ENCODE data around the gene SYTL2.
"Not testable (repeated sequence)": the region's sequence is repeated elsewhere in the genome, so short reads cannot be mapped to it uniquely, and the experiment has no call there.

Gene SYTL2

GRCh38 chr11:85844439-85845123 is 33.6 kb upstream of the SYTL2 start:
- H3K27me3 ChIP-seq (ENCODE audit: insufficient read depth, low read length): no peaks in the 10 kb centered on the region
- no peaks in the 10 kb centered on the region for H3K4me1 ChIP-seq (ENCODE audit: insufficient read depth, low read length)
- H3K9me3 ChIP-seq (ENCODE audit: low read length): no peaks in the 10 kb centered on the region
- H3K4me3 ChIP-seq (ENCODE audit: low read length): no peak overlapping the region
- H2AFZ ChIP-seq (ENCODE audit: low read depth, low read length): no peak overlapping the region
- H3K36me3 ChIP-seq (ENCODE audit: insufficient read depth, low read length): no peaks in the 10 kb centered on the region

DNA sequence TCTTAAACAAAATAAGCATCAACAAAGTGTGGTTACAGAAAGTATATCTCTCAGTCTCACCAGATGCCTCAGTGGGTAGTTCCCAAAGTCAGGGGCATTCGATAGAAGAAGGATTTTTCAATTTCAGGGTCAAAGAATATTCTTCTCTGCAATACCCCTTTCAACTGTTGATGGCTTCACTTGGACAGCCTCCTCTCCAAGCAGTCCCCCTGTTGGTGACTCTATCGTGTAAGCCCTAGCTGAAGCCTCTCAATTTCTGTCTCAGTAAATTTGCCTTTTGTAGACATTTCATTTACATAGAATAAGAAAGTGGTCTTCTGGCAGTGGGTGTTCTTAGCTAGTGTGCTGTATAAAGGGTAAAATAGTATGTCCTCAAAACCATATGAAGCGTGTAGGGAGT is 33.0 kb upstream of the SYTL2 start:
- no peaks in the 10 kb centered on the region for H3K36me3 ChIP-seq (ENCODE audit: insufficient read depth, low read length)
- H3K4me1 ChIP-seq (ENCODE audit: insufficient read depth, low read length): no peaks in the 10 kb centered on the region
- no peak overlapping the region for H3K4me3 ChIP-seq (ENCODE audit: low read length)
- H3K9me3 ChIP-seq (ENCODE audit: low read length): no peaks in the 10 kb centered on the region
- H3K27me3 ChIP-seq (ENCODE audit: insufficient read depth, low read length): no peaks in the 10 kb centered on the region
- no peak overlapping the region for H2AFZ ChIP-seq (ENCODE audit: low read depth, low read length)

DNA sequence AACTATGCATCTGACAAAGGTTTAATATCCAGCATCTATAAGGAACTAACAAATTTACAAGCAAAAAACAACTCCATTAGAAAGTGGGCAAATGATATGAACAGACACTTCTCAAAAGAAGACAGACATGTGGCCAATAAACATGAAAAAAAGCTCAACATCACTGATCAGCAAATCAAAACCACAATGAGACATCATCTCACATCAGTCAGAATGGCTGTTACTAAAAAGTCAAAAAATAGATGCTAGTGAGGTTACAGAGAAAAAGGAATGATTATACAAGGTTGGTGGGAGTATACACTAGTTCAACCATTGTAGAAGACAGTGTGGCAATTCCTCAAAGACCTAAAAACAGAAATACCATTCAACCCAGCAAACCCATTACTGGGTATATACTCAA is 30.0 kb upstream of the SYTL2 start:
- H3K27me3 ChIP-seq (ENCODE audit: insufficient read depth, low read length); H3K36me3 ChIP-seq (ENCODE audit: insufficient read depth, low read length); H3K4me1 ChIP-seq (ENCODE audit: insufficient read depth, low read length); H3K4me3 ChIP-seq (ENCODE audit: low read length); H3K9me3 ChIP-seq (ENCODE audit: low read length); H2AFZ ChIP-seq (ENCODE audit: low read depth, low read length): not testable (repeated sequence)

- H3K9me3 ChIP-seq (ENCODE audit: low read length): no peaks in the 10 kb centered on the region
- H3K4me1 ChIP-seq (ENCODE audit: insufficient read depth, low read length): no peaks in the 10 kb centered on the region
- no peak overlapping the region for H2AFZ ChIP-seq (ENCODE audit: low read depth, low read length)
- H3K27me3 ChIP-seq (ENCODE audit: insufficient read depth, low read length): no peaks in the 10 kb centered on the region
- H3K36me3 ChIP-seq (ENCODE audit: insufficient read depth, low read length): no peaks in the 10 kb centered on the region
- H3K4me3 ChIP-seq (ENCODE audit: low read length): no peak overlapping the region
Measured at GRCh38 chr11:85835729-85836128, 24.8 kb upstream of the SYTL2 start.

- no peaks in the 10 kb centered on the region for H3K9me3 ChIP-seq (ENCODE audit: low read length)
- H3K4me1 ChIP-seq (ENCODE audit: insufficient read depth, low read length): no peaks in the 10 kb centered on the region
- no peak overlapping the region for H3K4me3 ChIP-seq (ENCODE audit: low read length)
- no peaks in the 10 kb centered on the region for H3K36me3 ChIP-seq (ENCODE audit: insufficient read depth, low read length)
- H3K27me3 ChIP-seq (ENCODE audit: insufficient read depth, low read length): no peaks in the 10 kb centered on the region
- H2AFZ ChIP-seq (ENCODE audit: low read depth, low read length): no peak overlapping the region
Measured at GRCh38 chr11:85835263-85835662, 24.3 kb upstream of the SYTL2 start.

DNA sequence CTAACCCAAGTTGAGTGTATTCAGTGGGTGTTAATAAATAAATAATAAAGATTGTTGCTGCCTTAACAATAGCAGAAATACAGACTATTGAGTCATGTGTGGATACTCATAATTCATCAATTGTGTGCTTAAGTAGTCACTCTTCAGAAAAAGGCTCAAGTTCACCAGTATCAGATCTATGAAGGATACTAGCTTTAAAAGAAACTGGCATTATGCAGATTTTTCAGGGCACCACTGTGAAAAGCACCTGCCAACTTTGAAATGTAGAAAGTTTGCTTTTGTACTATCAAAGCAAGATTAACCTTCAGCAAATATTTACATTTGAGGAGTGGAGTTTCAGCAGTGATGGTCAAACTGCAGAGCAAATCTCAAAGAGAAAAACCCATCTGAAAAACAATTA is 20.1 kb upstream of the SYTL2 start:
- H3K36me3 ChIP-seq (ENCODE audit: insufficient read depth, low read length): no peaks in the 10 kb centered on the region
- H3K27me3 ChIP-seq (ENCODE audit: insufficient read depth, low read length): no peaks in the 10 kb centered on the region

DNA sequence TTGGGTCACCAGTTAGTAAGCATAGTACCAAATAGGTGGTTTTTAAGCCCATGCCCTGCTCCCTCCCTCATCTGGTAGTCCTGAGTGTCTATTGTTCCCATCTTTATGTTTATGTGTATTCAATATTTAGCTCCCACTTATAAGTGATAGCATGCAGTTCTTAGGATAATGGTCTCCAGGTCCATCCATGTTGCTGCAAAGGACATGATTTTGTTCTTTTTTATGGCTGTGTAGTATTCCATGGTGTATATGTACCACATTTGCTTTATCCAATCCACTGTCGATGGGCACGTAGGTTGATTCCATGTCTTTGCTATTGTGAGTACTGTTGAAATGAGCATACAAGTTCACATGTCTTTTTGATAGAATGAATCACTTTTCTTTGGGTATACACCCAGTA is 18.2 kb upstream of the SYTL2 start:
- Histone ChIP-seq H2AFZ (ENCODE audit: low read depth, low read length) (no peak overlapping the region), H3K4me3 (ENCODE audit: low read length) (no peak overlapping the region), H3K9me3 (ENCODE audit: low read length) (no peaks in the 10 kb centered on the region), H3K36me3 (ENCODE audit: insufficient read depth, low read length) (no peaks in the 10 kb centered on the region), H3K4me1 (ENCODE audit: insufficient read depth, low read length) (peaks cover 11% of the 10 kb centered on the region), H3K27me3 (ENCODE audit: insufficient read depth, low read length) (no peaks in the 10 kb centered on the region)

More for the DNA sequence above, 20.1 kb upstream of the SYTL2 start:
- no peak overlapping the region for H3K4me3 ChIP-seq (ENCODE audit: low read length)
- H3K4me1 ChIP-seq (ENCODE audit: insufficient read depth, low read length): peaks cover 11% of the 10 kb centered on the region
- H3K9me3 ChIP-seq (ENCODE audit: low read length): no peaks in the 10 kb centered on the region
- H2AFZ ChIP-seq (ENCODE audit: low read depth, low read length): no peak overlapping the region

GRCh38 chr11:85828640-85828978 is 17.7 kb upstream of the SYTL2 start:
- H3K27me3 ChIP-seq (ENCODE audit: insufficient read depth, low read length): no peaks in the 10 kb centered on the region
- no peaks in the 10 kb centered on the region for H3K9me3 ChIP-seq (ENCODE audit: low read length)
- no peak overlapping the region for H3K4me3 ChIP-seq (ENCODE audit: low read length)
- peaks cover 11% of the 10 kb centered on the region for H3K4me1 ChIP-seq (ENCODE audit: insufficient read depth, low read length)
- no peak overlapping the region for H2AFZ ChIP-seq (ENCODE audit: low read depth, low read length)
- no peaks in the 10 kb centered on the region for H3K36me3 ChIP-seq (ENCODE audit: insufficient read depth, low read length)

DNA sequence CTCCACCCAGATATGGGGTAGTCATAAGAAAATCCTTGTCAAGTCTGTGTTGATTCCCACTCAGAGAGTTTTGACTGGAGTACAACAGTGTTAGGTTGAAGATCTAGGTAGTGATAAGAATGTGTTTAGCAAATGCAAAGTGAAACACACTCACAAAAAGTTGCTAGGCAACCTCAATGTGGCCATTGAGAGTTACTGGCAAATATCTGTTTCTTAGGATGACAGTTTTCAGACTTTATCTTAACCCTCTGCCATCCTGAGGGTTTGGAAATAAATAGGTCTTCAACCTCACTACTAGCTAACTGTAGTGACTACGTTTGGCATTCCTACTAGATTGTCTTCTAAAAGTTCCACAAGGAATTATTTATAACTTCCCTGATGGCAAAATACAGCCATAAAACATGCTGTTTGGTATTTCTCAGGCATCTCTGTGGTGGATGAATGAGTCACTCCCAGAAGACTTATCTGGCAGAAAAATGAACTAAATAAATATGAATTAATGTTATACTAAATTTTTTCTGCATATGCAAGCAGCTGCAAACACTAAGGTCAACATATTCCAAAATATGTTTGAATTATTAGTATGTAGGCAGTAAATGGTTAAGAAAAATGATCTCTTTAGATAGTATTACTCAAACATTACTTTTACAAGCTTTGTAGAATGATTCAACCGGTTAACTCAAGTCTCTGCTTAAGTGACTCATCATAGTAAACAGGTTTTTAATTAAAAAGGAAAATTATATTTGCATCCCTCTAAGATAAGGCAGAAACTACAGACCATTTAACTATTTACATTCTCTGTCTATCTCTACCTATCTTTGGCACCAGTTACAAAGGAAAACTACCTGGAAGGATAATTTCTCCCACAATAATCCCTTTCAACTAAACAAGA is 17.1 kb upstream of the SYTL2 start:
- Histone ChIP-seq H3K36me3 (ENCODE audit: insufficient read depth, low read length) (no peaks in the 10 kb centered on the region), H3K9me3 (ENCODE audit: low read length) (no peaks in the 10 kb centered on the region), H3K27me3 (ENCODE audit: insufficient read depth, low read length) (no peaks in the 10 kb centered on the region), H3K4me3 (ENCODE audit: low read length) (no peak overlapping the region), H3K4me1 (ENCODE audit: insufficient read depth, low read length) (peaks cover 11% of the 10 kb centered on the region), H2AFZ (ENCODE audit: low read depth, low read length) (no peak overlapping the region)

GRCh38 chr11:85826116-85826855 is 15.3 kb upstream of the SYTL2 start:
- H3K9me3 ChIP-seq (ENCODE audit: low read length): no peaks in the 10 kb centered on the region
- H3K4me1 ChIP-seq (ENCODE audit: insufficient read depth, low read length): peaks cover 11% of the 10 kb centered on the region
- no peak overlapping the region for H3K4me3 ChIP-seq (ENCODE audit: low read length)
- H2AFZ ChIP-seq (ENCODE audit: low read depth, low read length): no peak overlapping the region
- H3K27me3 ChIP-seq (ENCODE audit: insufficient read depth, low read length): no peaks in the 10 kb centered on the region
- no peaks in the 10 kb centered on the region for H3K36me3 ChIP-seq (ENCODE audit: insufficient read depth, low read length)

DNA sequence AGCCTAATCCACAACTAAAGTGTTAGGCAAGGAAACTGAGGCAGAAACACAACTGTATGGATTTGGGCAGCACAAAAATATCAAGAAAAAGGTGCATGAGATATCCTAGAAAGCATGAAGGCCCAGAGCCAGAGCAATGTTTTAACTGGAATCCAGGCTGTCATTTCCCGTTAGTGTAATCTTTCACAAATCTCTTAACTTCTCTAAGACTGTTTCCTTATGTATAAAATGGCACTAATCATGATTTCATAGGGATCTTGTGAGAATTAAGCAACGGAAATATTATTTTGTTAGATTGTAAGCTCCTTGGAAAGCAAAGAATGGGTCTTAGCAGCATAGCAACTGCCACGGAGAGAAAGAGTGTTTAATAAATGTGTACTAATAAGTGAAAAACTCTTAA is 14.7 kb upstream of the SYTL2 start:
- Histone ChIP-seq H2AFZ (ENCODE audit: low read depth, low read length) (no peak overlapping the region), H3K9me3 (ENCODE audit: low read length) (no peaks in the 10 kb centered on the region), H3K27me3 (ENCODE audit: insufficient read depth, low read length) (no peaks in the 10 kb centered on the region), H3K36me3 (ENCODE audit: insufficient read depth, low read length) (no peaks in the 10 kb centered on the region), H3K4me3 (ENCODE audit: low read length) (no peak overlapping the region), H3K4me1 (ENCODE audit: insufficient read depth, low read length) (peaks cover 11% of the 10 kb centered on the region)

GRCh38 chr11:85823816-85824215 is 12.9 kb upstream of the SYTL2 start:
- Histone ChIP-seq H3K27me3 (ENCODE audit: insufficient read depth, low read length) (no peaks in the 10 kb centered on the region), H3K4me1 (ENCODE audit: insufficient read depth, low read length) (peaks cover 11% of the 10 kb centered on the region), H2AFZ (ENCODE audit: low read depth, low read length) (no peak overlapping the region)

GRCh38 chr11:85822814-85823213 is 11.9 kb upstream of the SYTL2 start:
- Histone ChIP-seq H3K36me3 (ENCODE audit: insufficient read depth, low read length) (no peaks in the 10 kb centered on the region), H3K4me3 (ENCODE audit: low read length) (no peak overlapping the region), H3K9me3 (ENCODE audit: low read length) (no peaks in the 10 kb centered on the region), H2AFZ (ENCODE audit: low read depth, low read length) (no peak overlapping the region), H3K27me3 (ENCODE audit: insufficient read depth, low read length) (no peaks in the 10 kb centered on the region), H3K4me1 (ENCODE audit: insufficient read depth, low read length) (peaks cover 7% of the 10 kb centered on the region)

More at GRCh38 chr11:85823816-85824215, 12.9 kb upstream of the SYTL2 start:
- no peak overlapping the region for H3K4me3 ChIP-seq (ENCODE audit: low read length)
- H3K9me3 ChIP-seq (ENCODE audit: low read length): no peaks in the 10 kb centered on the region
- no peaks in the 10 kb centered on the region for H3K36me3 ChIP-seq (ENCODE audit: insufficient read depth, low read length)
